GM12878 (cell line): ENCODE results near the gene QPCT. TPM values are rescaled to one million over a fixed set of nuclear protein-coding genes. Genes with fewer than 3 reads are reported as not detected.
A peak's percentile ranks its signal among the peaks of the same experiment; 100 is the strongest.

Experiments
- BHLHE40 ChIP-seq, 2 experiments: fragments of 450-650 bp in 1 of 2; IDR thresholded peaks; 2 replicates each; pipeline ENCODE4 v1.6.1; 2011 to 2017; ENCODE audit warnings: low read depth in 2 of 2, borderline replicate concordance in 1 of 2, improper control_type of control experiment in 1 of 2, low read length in 1 of 2, mild to moderate bottlenecking in 1 of 2
- E2F8 ChIP-seq: fragments of 450-650 bp; IDR thresholded peaks from 2 replicates; pipeline ENCODE4 v1.6.1; 2018; ENCODE audit warnings: mild to moderate bottlenecking, low read depth, moderate library complexity; ENCODE audit not compliant: partially characterized antibody
- MLLT1 ChIP-seq: fragments of 450-650 bp; IDR thresholded peaks from 2 replicates; pipeline ENCODE4 v1.6.1; 2016; ENCODE audit warnings: mild to moderate bottlenecking
- MTA2 ChIP-seq: fragments of 450-650 bp; IDR thresholded peaks from 2 replicates; pipeline ENCODE4 v1.6.1; 2016; ENCODE audit warnings: low read depth, mild to moderate bottlenecking, moderate library complexity
- MYB ChIP-seq: fragments of 150-350 bp; IDR thresholded peaks from 2 replicates; pipeline ENCODE4 v1.6.1; 2014; ENCODE audit warnings: mild to moderate bottlenecking, low read depth, low read length, borderline replicate concordance
- POU2F2 ChIP-seq: IDR thresholded peaks from 3 replicates; pipeline ENCODE4 v1.6.1; 2011; ENCODE audit warnings: low read depth, mild to moderate bottlenecking, low read length, borderline replicate concordance
- SPI1 ChIP-seq: IDR thresholded peaks from 2 replicates; pipeline ENCODE4 v1.6.1; 2011; ENCODE audit warnings: low read depth, mild to moderate bottlenecking, low read length, moderate library complexity, borderline replicate concordance; ENCODE audit not compliant: insufficient read depth
- TARDBP ChIP-seq: IDR thresholded peaks from 2 replicates; pipeline ENCODE4 v1.6.1; 2016; ENCODE audit warnings: borderline replicate concordance
- ZBTB4 ChIP-seq: fragments of 450-650 bp; formaldehyde crosslinking; IDR thresholded peaks from 2 replicates; pipeline ENCODE4 v1.4.0; 2022; ENCODE audit warnings: mild to moderate bottlenecking, moderate library complexity
- ZNF622 ChIP-seq: fragments of 450-650 bp; IDR thresholded peaks from 2 replicates; pipeline ENCODE4 v1.6.1; 2017; ENCODE audit warnings: mild to moderate bottlenecking, inconsistent platforms
- ZZZ3 ChIP-seq: IDR thresholded peaks from 2 replicates; pipeline ENCODE4 v1.6.1; 2011; ENCODE audit warnings: low read depth; ENCODE audit not compliant: control insufficient read depth, insufficient read length
- polyA plus RNA-seq, 11 experiments: library from polyadenylated mRNA; depleted of rRNA in 4 of 11; unstranded in 6 of 11; stranded (reverse) in 5 of 11; fragments of >200 nt; fragmentation: Nextera tagmentation in 4 of 11; fragmentation: Illumina TruSeq in 1 of 11; extraction: Ambion mirVana in 4 of 11; extraction: Trizol in 1 of 11; gene quantifications; 1 replicate in 1 of 11; 2 replicates in 10 of 11; pipeline versions ENCODE4 v1.2.1 to v1.2.3, GENCODE V29; 2011 to 2016; ENCODE audit warnings: inconsistent platforms in 2 of 11, missing spikeins in 2 of 11, low read depth in 1 of 11
- total RNA-seq, 4 experiments: library from RNA; depleted of rRNA in 3 of 4; stranded (reverse); fragments of >200 nt in 3 of 4; fragmentation: Illumina TruSeq in 1 of 4; extraction: Trizol in 1 of 4; gene quantifications; 2 replicates each; pipeline versions ENCODE4 v1.2.1 to v1.2.3, GENCODE V29; 2013 to 2021

QPCT gene
- total and polyA plus RNA-seq, 10 of the 15 experiments (the other 5 are each of a cell fraction or from before 2014, with no cell fraction given) = 0.14 to 0.86 (median 0.18) TPM; not detected in 1

- TF ChIP-seq ZNF622 (no peak), MTA2 (peak; percentile 58; the same call in 1 of the 2 replicates), MLLT1 (0 out of 2 replicates have a peak, but pooled peaks have one; percentile 53), E2F8 (no peak), TARDBP (no peak), ZZZ3 (no peak), POU2F2 (0 out of 3 replicates have a peak, but pooled peaks have one; percentile 30), BHLHE40 (IDR thresholded peaks at IDR 0.05; ENCODE audit: borderline replicate concordance in 1 of 2, low read depth in 2 of 2, low read length in 1 of 2) (peak in 1 of 2 experiments; percentile 4; a peak in 1 of 4 replicates), SPI1 (peak; percentile 90), MYB (no peak), ZBTB4 (CRISPR knock-in tag) (no peak)
- TF ChIP-seq, all 136 proteins: peak for 18
Observed at GRCh38 chr2:37394263-37394662, 49.8 kb downstream of the QPCT start (continued).
